ENCODE results near the gene AASS. TPM values are rescaled to one million over a fixed set of nuclear protein-coding genes. Genes with fewer than 3 reads are reported as not detected.

AASS gene
- total RNA-seq (36.2 and 41.9 TPM in 2 replicates), polyA plus RNA-seq (17.3 and 22.4 TPM in 2 replicates)

- no peaks in the 10 kb centered on the region for H3K27me3 ChIP-seq
- H3K9me2 ChIP-seq (replicated peaks; ENCODE audit: insufficient read depth): no peaks in the 10 kb centered on the region
- no peaks in the 10 kb centered on the region for H3K36me3 ChIP-seq (replicated peaks; ENCODE audit: insufficient read depth, low read depth)
- peak within 1 kb of the TSS; percentile 96 for H3K27ac ChIP-seq
- peak; percentile 97 for DNase-seq (ENCODE audit: low spot score)
- peak within 1 kb of the TSS; percentile 60 for H2AFZ ChIP-seq
- TF ChIP-seq EZH2phosphoT487 (IDR thresholded peaks at IDR 0.05; ENCODE audit: low read depth, severe bottlenecking, unreplicated experiment): no peak
- no peak for TF ChIP-seq EZH2 (IDR thresholded peaks at IDR 0.05; ENCODE audit: borderline replicate concordance)
- no peak for TF ChIP-seq CTCF (IDR thresholded peaks at IDR 0.05; ENCODE audit: poor library complexity)
- H3K79me2 ChIP-seq: peaks cover 41% of the 10 kb centered on the region
- H3K4me3 ChIP-seq: peak within 1 kb of the TSS; percentile 60
- H4K20me1 ChIP-seq (ENCODE audit: insufficient read depth, poor library complexity, severe bottlenecking): peaks cover 10% of the 10 kb centered on the region
- no peaks in the 10 kb centered on the region for H3K9me3 ChIP-seq (ENCODE audit: low read depth)
- peak within 1 kb of the TSS; percentile 91 for H3K4me2 ChIP-seq
- peaks cover 5% of the 10 kb centered on the region for H3K4me1 ChIP-seq (ENCODE audit: insufficient read depth)
- 2% methylated on average over 60 of the region's 69 CpGs for WGBS (ENCODE audit: low lambda C conversion rate, missing lambda C conversion rate)
Measured at GRCh38 chr7:122143751-122144711, at the start of gene AASS. AASS (minus strand) TSS chr7:122144249; CDS start chr7:122133726, 10,523 bp downstream.

- H3K4me2 ChIP-seq: no peak overlapping the region
- H3K27me3 ChIP-seq: no peaks in the 10 kb centered on the region
- no peak for DNase-seq (ENCODE audit: low spot score)
- no peaks in the 10 kb centered on the region for H4K20me1 ChIP-seq (ENCODE audit: insufficient read depth, poor library complexity, severe bottlenecking)
- TF ChIP-seq EZH2phosphoT487 (IDR thresholded peaks at IDR 0.05; ENCODE audit: low read depth, severe bottlenecking, unreplicated experiment): no peak
- no peak for TF ChIP-seq CTCF (IDR thresholded peaks at IDR 0.05; ENCODE audit: poor library complexity)
- no peak for TF ChIP-seq EZH2 (IDR thresholded peaks at IDR 0.05; ENCODE audit: borderline replicate concordance)
- no peaks in the 10 kb centered on the region for H3K4me1 ChIP-seq (ENCODE audit: insufficient read depth)
- no peak overlapping the region for H2AFZ ChIP-seq
- no peaks in the 10 kb centered on the region for H3K79me2 ChIP-seq
- H3K9me3 ChIP-seq (ENCODE audit: low read depth): no peaks in the 10 kb centered on the region
- no peak overlapping the region for H3K4me3 ChIP-seq
- no peaks in the 10 kb centered on the region for H3K9me2 ChIP-seq (replicated peaks; ENCODE audit: insufficient read depth)
- H3K27ac ChIP-seq: no peak overlapping the region
- no peaks in the 10 kb centered on the region for H3K36me3 ChIP-seq (replicated peaks; ENCODE audit: insufficient read depth, low read depth)
Measured at GRCh38 chr7:122188785-122189184, 44.7 kb upstream of the AASS start.

- Histone ChIP-seq H3K36me3 (replicated peaks; ENCODE audit: insufficient read depth, low read depth) (no peaks in the 10 kb centered on the region), H3K27ac (no peak overlapping the region), H3K27me3 (no peaks in the 10 kb centered on the region), H3K9me3 (ENCODE audit: low read depth) (no peaks in the 10 kb centered on the region), H3K4me3 (no peak overlapping the region), H3K9me2 (replicated peaks; ENCODE audit: insufficient read depth) (no peaks in the 10 kb centered on the region), H3K79me2 (no peaks in the 10 kb centered on the region), H3K4me2 (no peak overlapping the region), H2AFZ (no peak overlapping the region), H4K20me1 (ENCODE audit: insufficient read depth, poor library complexity, severe bottlenecking) (no peaks in the 10 kb centered on the region), H3K4me1 (ENCODE audit: insufficient read depth) (no peaks in the 10 kb centered on the region)
- DNase-seq (ENCODE audit: low spot score): no peak
- TF ChIP-seq CTCF (IDR thresholded peaks at IDR 0.05; ENCODE audit: poor library complexity) (no peak), EZH2phosphoT487 (IDR thresholded peaks at IDR 0.05; ENCODE audit: low read depth, severe bottlenecking, unreplicated experiment) (no peak), EZH2 (IDR thresholded peaks at IDR 0.05; ENCODE audit: borderline replicate concordance) (no peak)
- WGBS (ENCODE audit: low lambda C conversion rate, missing lambda C conversion rate): 82% methylated on average over 3 of the region's 3 CpGs
Measured at GRCh38 chr7:122183106-122183505, 39.1 kb upstream of the AASS start.
